Measurements from ENCODE around the gene BMPER.

BMPER gene

GRCh38 chr7:33887266-33887975 lies 17.9 kb upstream of the BMPER start:
- DNase-seq (ENCODE audit: insufficient read length, low spot score) = no peak
- no peak for FAIRE-seq

GRCh38 chr7:33888166-33888565 lies 17.2 kb upstream of the BMPER start:
- no peak for FAIRE-seq

GRCh38 chr7:33892945-33893344 lies 12.4 kb upstream of the BMPER start:
- no peak for DNase-seq (ENCODE audit: insufficient read length, low spot score)
- no peak for FAIRE-seq

More at GRCh38 chr7:33888166-33888565, 17.2 kb upstream of the BMPER start:
- DNase-seq (ENCODE audit: insufficient read length, low spot score) = no peak

DNA sequence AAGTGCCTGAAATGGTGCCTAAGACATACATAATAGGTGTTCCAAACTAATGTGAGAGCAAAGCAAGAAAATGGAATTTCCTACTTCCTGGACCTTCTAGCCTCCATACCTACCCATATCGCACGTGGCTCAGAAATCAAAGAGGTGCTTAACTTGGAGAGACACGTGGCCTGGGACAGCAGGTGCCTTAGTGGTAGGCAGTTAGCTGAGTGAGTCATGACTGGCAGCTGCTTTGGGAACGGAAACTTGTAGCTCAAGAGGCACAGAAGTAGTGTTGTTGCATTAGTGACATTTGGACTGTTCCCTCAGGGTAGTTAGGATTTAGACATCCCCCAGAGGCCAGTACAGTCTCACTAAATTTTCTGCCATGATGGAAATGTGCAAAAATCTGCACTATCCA lies 12.0 kb upstream of the BMPER start:
- FAIRE-seq (no peak), DNase-seq (ENCODE audit: insufficient read length, low spot score) (no peak)

GRCh38 chr7:33895025-33895804 lies 10.1 kb upstream of the BMPER start:
- FAIRE-seq = no peak
- DNase-seq (ENCODE audit: insufficient read length, low spot score) = peak; percentile 50

DNA sequence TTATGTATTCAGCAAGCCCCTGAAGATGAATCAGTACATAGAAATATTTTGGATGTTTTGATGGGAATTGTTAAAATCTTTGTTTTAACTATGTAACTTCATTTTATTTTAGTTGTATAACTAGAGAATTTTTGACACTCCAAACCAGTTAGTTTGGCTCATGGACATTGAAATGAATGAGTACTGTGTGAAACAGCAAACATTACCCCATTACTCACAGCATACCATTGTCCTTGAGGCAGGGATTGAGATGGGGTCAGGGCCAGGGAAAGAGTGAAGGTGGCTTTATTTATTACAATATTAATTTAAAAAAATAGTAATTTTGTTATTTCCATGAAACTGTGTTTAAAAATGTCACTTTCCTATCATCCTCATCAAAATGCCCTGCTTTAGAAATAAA lies 4.8 kb upstream of the BMPER start:
- FAIRE-seq (no peak), DNase-seq (ENCODE audit: insufficient read length, low spot score) (no peak)

DNA sequence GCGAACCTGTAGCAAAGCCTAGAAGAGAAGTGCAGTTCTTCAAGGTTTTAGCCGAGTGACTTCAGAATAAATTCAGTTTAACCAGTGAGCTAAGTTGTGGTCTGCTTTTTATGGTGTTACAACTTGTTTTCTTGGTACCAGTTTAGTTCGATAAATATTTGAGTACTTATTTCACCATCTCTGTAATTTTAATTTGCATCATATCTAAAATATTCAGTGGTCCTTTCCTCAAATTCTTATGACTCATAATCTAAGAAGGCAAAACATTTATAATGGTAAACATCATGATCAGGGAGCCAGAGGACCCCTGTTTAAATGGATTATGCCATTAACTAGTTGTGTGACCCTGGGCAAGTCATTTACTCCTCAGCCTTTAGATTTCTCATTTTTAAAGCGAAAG lies 4.1 kb upstream of the BMPER start:
- DNase-seq (ENCODE audit: insufficient read length, low spot score) (no peak), FAIRE-seq (no peak)

GRCh38 chr7:33901847-33902246 lies 3.5 kb upstream of the BMPER start:
- no peak for DNase-seq (ENCODE audit: insufficient read length, low spot score)
- no peak for FAIRE-seq

DNA sequence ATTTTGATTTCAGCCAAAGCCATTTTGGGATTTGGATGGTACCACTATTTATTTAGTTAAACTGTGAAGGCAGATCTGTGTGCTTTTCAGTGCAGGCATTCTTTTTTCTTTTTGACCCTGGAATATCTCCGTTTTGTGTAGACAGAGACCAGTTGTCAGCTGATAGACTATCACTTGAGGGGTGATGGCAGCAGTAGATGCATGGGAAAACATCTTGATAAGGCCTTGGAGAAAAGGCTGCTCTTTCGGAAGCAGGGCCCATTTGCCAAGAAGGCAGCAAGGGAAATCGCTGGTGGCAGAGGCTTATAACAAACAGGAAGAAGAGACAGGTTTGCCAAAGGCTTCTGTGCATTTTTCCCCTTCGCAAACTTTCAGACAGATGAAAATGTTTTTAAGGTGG lies 2.6 kb upstream of the BMPER start:
- FAIRE-seq = no peak
- no peak for DNase-seq (ENCODE audit: insufficient read length, low spot score)

DNA sequence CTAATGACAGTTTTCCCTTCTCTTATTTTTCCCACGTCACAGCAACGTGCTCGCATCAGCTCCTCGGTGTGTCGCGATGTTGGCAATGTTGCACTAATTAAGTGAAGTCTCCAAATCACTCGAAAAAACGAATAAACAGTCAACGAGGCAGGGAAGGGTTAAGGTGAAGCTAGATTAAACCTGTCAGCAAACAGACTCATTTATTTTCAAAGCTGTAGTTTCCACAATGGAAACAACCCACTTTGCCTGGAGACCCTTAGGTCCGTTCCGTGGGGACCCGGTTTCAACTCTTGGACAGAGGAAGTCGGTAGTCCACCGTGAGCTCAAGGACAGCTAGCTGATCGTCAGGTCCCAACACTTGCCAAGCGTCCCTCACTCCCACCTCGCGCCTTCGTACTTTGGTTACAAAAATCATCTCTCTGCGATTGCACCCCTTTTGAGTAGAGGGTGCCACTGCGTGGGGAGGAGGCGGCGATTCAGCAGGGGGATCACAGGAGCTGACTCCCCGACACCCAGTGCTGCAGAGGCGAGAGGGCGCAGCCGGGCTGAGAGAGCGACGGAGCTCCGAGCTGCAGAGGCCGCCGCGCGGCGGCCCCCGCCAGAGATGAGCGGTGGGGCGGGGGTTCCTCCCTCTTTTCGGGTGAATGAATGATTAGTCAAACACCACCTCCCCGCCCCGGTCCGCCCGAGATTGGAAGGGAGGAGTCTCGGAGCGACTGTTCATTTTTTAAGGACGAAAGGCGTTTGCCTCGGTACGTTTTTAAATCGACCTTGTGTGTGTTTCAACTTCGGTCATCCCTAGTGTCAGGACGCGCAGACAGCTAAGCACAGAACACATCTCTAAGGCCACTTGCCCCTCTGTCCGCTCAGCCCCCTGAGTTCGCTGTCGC lies 1.3 kb upstream of the BMPER start:
- no peak for DNase-seq (ENCODE audit: insufficient read length, low spot score)
- no peak for FAIRE-seq

GRCh38 chr7:33904681-33905388 lies 504 bp upstream of the BMPER start:
- no peak for FAIRE-seq
- no peak for DNase-seq (ENCODE audit: insufficient read length, low spot score)

GRCh38 chr7:33906697-33907096 lies 1.4 kb downstream of the BMPER start:
- no peak for DNase-seq (ENCODE audit: insufficient read length, low spot score)
- FAIRE-seq = no peak

DNA sequence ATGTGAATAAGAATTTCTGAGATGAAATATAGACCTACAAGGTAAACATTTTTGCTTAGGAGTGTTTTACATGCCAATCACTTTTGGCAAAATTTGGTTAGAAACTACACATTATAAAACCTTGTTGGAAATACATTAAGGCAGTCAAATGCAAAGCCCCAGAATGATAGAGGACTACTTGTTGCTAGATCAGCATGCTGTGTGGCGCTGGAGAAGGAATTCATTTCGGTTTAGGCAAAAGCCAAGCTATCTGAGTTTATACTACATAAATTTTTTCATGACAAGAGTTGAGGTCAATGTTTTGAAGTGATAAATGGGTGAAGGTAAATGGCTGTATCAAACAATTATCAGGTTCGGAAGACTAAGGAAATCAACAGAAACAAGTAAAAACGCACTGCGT lies 2.3 kb downstream of the BMPER start:
- no peak for DNase-seq (ENCODE audit: insufficient read length, low spot score)
- FAIRE-seq = no peak

DNA sequence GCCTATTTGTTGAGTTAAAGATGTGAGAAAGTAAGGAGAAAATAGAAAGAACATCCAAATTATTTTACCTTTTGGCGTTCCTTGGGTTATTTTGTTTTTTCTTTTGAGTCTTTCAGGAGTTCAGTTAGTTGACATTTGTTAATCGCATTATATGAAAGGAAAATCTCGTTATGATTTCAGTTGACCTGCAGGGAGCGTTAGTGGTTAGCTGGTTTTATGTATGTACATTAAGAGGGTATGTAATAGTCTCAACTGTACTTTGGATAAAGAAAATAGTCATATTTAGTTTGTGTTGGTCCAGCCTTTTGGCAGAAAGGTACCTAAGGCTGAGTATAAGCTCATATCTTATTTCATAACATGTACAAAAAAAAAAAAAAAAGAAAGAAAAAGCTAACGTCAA lies 4.0 kb downstream of the BMPER start:
- FAIRE-seq = no peak
- DNase-seq (ENCODE audit: insufficient read length, low spot score) = no peak

GRCh38 chr7:33909755-33910154 lies 4.4 kb downstream of the BMPER start:
- FAIRE-seq (no peak), DNase-seq (ENCODE audit: insufficient read length, low spot score) (no peak)

DNA sequence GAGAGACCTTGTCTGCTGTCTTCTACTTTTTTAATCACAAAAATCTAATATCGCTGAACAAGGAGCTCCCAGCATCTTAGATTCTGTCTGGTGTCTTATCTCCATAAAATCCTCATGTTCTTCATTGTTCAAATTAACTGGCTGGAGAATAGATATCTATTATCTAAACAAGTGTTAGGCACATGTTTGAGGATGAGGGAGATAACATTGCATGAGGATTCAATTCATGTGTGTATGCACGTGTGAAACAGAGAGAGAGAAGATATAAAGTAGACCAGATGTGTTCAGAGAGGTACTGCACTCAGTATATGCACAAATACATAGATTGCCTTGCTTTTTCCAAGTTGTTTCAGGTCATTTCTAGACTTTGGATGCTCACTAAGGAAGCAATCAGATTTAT lies 5.4 kb downstream of the BMPER start:
- DNase-seq (ENCODE audit: insufficient read length, low spot score) = no peak
- no peak for FAIRE-seq

- DNase-seq (ENCODE audit: insufficient read length, low spot score) = no peak
- FAIRE-seq = no peak
Observed at GRCh38 chr7:33916357-33917081, 11.2 kb downstream of the BMPER start.

DNA sequence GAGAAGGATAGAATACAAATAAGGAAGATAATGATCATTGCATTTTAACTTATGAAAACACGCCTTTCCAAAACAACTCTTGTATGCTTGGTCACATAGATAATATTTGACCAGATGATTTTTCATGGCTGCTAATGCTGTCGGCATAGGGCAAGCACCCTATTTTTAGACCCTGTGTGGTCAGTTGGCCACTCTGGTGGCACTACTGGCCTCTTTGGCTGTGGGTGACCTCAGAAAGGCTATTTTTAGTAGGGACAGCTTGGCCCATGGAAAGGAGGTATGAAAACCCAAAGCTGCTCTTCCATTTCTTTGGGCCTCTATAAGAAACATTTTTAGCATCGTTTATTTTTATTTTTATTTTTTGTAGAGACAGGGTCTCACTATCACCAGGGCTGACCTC lies 12.3 kb downstream of the BMPER start:
- no peak for FAIRE-seq

GRCh38 chr7:33918438-33919143 lies 13.3 kb downstream of the BMPER start:
- DNase-seq (ENCODE audit: insufficient read length, low spot score) (no peak), FAIRE-seq (no peak)

More for the DNA sequence above, 12.3 kb downstream of the BMPER start:
- DNase-seq (ENCODE audit: insufficient read length, low spot score) = no peak

Measured in GM19239 (cell line).